DND-41 (cell line): ENCODE measurements around the gene CADM2.

ENCODE experiments used
- ATAC-seq: fragments of 200-7000 bp; cut with Tn5 transposase; 3 replicates; pipeline ENCODE4 v1.9.1; 2021; ENCODE audit warnings: low read depth; ENCODE audit not compliant: insufficient read depth
- DNase-seq: peaks from one replicate; pipeline ENCODE4 v3.0.0-alpha.2; 2020
- H2AFZ ChIP-seq: 2 replicates; pipeline ENCODE4 v1.6.0; 2012; ENCODE audit warnings: low read depth, low read length
- H3K27ac ChIP-seq: 2 replicates; pipeline ENCODE4 v1.5.1; 2012; ENCODE audit warnings: low read length, inconsistent platforms
- H3K27me3 ChIP-seq: fragments of 200-600 bp; sonication (generic); 2 replicates; pipeline ENCODE4 v1.6.0; 2012; ENCODE audit warnings: low read length, mild to moderate bottlenecking, inconsistent platforms; ENCODE audit not compliant: insufficient read depth, poor library complexity
- H3K36me3 ChIP-seq: 2 replicates; pipeline ENCODE4 v1.5.1; 2012; ENCODE audit warnings: low read length, inconsistent platforms; ENCODE audit not compliant: insufficient read depth
- H3K4me1 ChIP-seq: 2 replicates; pipeline ENCODE4 v1.5.1; 2012; ENCODE audit warnings: mild to moderate bottlenecking, low read length; ENCODE audit not compliant: insufficient read depth
- H3K4me2 ChIP-seq: 2 replicates; pipeline ENCODE4 v1.6.0; 2012; ENCODE audit warnings: mild to moderate bottlenecking, moderate library complexity, low read length, inconsistent platforms; ENCODE audit not compliant: insufficient read depth
- H3K4me3 ChIP-seq, 2 experiments: fragments of 200-600 bp in 1 of 2; shearing (Covaris generic) in 1 of 2; 2 replicates each; pipeline ENCODE4 v1.5.1; 2012 to 2016; ENCODE audit warnings: inconsistent platforms in 2 of 2, low read length in 2 of 2, mild to moderate bottlenecking in 2 of 2, low read depth in 1 of 2, moderate library complexity in 1 of 2
- H3K79me2 ChIP-seq: 2 replicates; pipeline ENCODE4 v1.6.0; 2012; ENCODE audit warnings: low read length, inconsistent platforms; ENCODE audit not compliant: insufficient read depth
- H3K9ac ChIP-seq: 2 replicates; pipeline ENCODE4 v1.6.0; 2012; ENCODE audit warnings: low read depth, mild to moderate bottlenecking, inconsistent platforms, low read length, moderate library complexity
- H3K9me3 ChIP-seq: 2 replicates; pipeline ENCODE4 v1.5.1; 2012; ENCODE audit warnings: low read length, moderate library complexity, mild to moderate bottlenecking, inconsistent platforms; ENCODE audit not compliant: insufficient read depth, severe bottlenecking
- H4K20me1 ChIP-seq: 2 replicates; pipeline ENCODE4 v1.6.0; 2012; ENCODE audit warnings: low read length; ENCODE audit not compliant: insufficient read depth
- CTCF ChIP-seq: IDR thresholded peaks from 2 replicates; pipeline ENCODE4 v1.5.1; 2012; ENCODE audit warnings: borderline replicate concordance, low read length, moderate library complexity, mild to moderate bottlenecking; ENCODE audit not compliant: poor library complexity, severe bottlenecking; ENCODE audit errors: extremely low read depth
- EZH2 ChIP-seq: IDR thresholded peaks from 3 replicates; pipeline ENCODE4 v1.6.1; 2012; ENCODE audit warnings: borderline replicate concordance, low read depth, mild to moderate bottlenecking, moderate library complexity, low read length, inconsistent platforms; ENCODE audit not compliant: severe bottlenecking

CADM2 gene

GRCh38 chr3:85758442-85758841 is 799.7 kb downstream of the CADM2 start:
- Histone ChIP-seq H4K20me1 (no peaks in the 10 kb centered on the region), H3K36me3 (no peaks in the 10 kb centered on the region), H2AFZ (no peak overlapping the region), H3K4me3 (no peak overlapping the region), H3K79me2 (no peaks in the 10 kb centered on the region), H3K27ac (no peak overlapping the region), H3K27me3 (no peaks in the 10 kb centered on the region), H3K9ac (no peak overlapping the region), H3K9me3 (no peaks in the 10 kb centered on the region), H3K4me2 (no peak overlapping the region), H3K4me1 (no peaks in the 10 kb centered on the region)
- no peak for ATAC-seq
- no peak for DNase-seq
- TF ChIP-seq EZH2 (no peak), CTCF (no peak)

- no peak overlapping the region for H3K27ac ChIP-seq
- H3K9me3 ChIP-seq = no peaks in the 10 kb centered on the region
- ATAC-seq (no peak), DNase-seq (no peak)
- no peaks in the 10 kb centered on the region for H3K27me3 ChIP-seq
- no peaks in the 10 kb centered on the region for H3K79me2 ChIP-seq
- H3K4me2 ChIP-seq = no peak overlapping the region
- no peak overlapping the region for H3K9ac ChIP-seq
- no peak for TF ChIP-seq CTCF
- no peaks in the 10 kb centered on the region for H3K36me3 ChIP-seq
- H3K4me3 ChIP-seq = no peak overlapping the region
- H4K20me1 ChIP-seq = no peaks in the 10 kb centered on the region
- H3K4me1 ChIP-seq = no peaks in the 10 kb centered on the region
- no peak overlapping the region for H2AFZ ChIP-seq
These were observed 801.6 kb downstream of the CADM2 start for GRCh38 chr3:85760342-85760741.

GRCh38 chr3:85780806-85781205 is 822.0 kb downstream of the CADM2 start:
- H3K36me3 ChIP-seq = no peaks in the 10 kb centered on the region
- H3K4me3 ChIP-seq = no peak overlapping the region
- H2AFZ ChIP-seq = no peak overlapping the region
- no peaks in the 10 kb centered on the region for H3K27me3 ChIP-seq
- H3K27ac ChIP-seq = no peak overlapping the region
- no peak for TF ChIP-seq CTCF
- no peak for TF ChIP-seq EZH2
- ATAC-seq (no peak), DNase-seq (no peak)
- H3K79me2 ChIP-seq = no peaks in the 10 kb centered on the region
- no peak overlapping the region for H3K4me2 ChIP-seq
- no peaks in the 10 kb centered on the region for H3K9me3 ChIP-seq
- no peaks in the 10 kb centered on the region for H4K20me1 ChIP-seq
- H3K4me1 ChIP-seq = no peaks in the 10 kb centered on the region
- no peak overlapping the region for H3K9ac ChIP-seq

GRCh38 chr3:85781806-85782205 is 823.0 kb downstream of the CADM2 start:
- no peaks in the 10 kb centered on the region for H3K36me3 ChIP-seq
- H4K20me1 ChIP-seq = no peaks in the 10 kb centered on the region
- H3K27ac ChIP-seq = no peak overlapping the region
- no peak overlapping the region for H3K9ac ChIP-seq
- H3K4me1 ChIP-seq = no peaks in the 10 kb centered on the region
- TF ChIP-seq EZH2 = no peak
- TF ChIP-seq CTCF = no peak
- no peaks in the 10 kb centered on the region for H3K27me3 ChIP-seq
- H3K79me2 ChIP-seq = no peaks in the 10 kb centered on the region
- no peaks in the 10 kb centered on the region for H3K9me3 ChIP-seq
- no peak overlapping the region for H3K4me2 ChIP-seq
- DNase-seq (no peak), ATAC-seq (no peak)
- H2AFZ ChIP-seq = no peak overlapping the region
- no peak overlapping the region for H3K4me3 ChIP-seq
